GM13977 (cell line): ENCODE data around the gene INTS1.

Experiments used
- DNase-seq: peaks from one replicate; pipeline ENCODE4 v3.0.0; 2012; ENCODE audit warnings: low spot score
- in situ Hi-C: fragments of 300-500 bp; cut with MboI; formaldehyde crosslinking; loops from one replicate; pipeline ENCODE4 v1.12.0; 2022; ENCODE audit warnings: low sequenced_read_pairs, low pct_unique_long_range_greater_than_20kb, mixed read lengths, inconsistent platforms; ENCODE audit not compliant: unreplicated experiment
- TF ChIP-seq, protein P1 (sequence below): IDR thresholded peaks from 2 replicates; pipeline ENCODE4 v1.5.1; 2012; ENCODE audit warnings: mild to moderate bottlenecking, control low read depth; ENCODE audit not compliant: insufficient read depth; ENCODE audit errors: extremely low read depth, missing control alignments

Gene INTS1

DNA sequence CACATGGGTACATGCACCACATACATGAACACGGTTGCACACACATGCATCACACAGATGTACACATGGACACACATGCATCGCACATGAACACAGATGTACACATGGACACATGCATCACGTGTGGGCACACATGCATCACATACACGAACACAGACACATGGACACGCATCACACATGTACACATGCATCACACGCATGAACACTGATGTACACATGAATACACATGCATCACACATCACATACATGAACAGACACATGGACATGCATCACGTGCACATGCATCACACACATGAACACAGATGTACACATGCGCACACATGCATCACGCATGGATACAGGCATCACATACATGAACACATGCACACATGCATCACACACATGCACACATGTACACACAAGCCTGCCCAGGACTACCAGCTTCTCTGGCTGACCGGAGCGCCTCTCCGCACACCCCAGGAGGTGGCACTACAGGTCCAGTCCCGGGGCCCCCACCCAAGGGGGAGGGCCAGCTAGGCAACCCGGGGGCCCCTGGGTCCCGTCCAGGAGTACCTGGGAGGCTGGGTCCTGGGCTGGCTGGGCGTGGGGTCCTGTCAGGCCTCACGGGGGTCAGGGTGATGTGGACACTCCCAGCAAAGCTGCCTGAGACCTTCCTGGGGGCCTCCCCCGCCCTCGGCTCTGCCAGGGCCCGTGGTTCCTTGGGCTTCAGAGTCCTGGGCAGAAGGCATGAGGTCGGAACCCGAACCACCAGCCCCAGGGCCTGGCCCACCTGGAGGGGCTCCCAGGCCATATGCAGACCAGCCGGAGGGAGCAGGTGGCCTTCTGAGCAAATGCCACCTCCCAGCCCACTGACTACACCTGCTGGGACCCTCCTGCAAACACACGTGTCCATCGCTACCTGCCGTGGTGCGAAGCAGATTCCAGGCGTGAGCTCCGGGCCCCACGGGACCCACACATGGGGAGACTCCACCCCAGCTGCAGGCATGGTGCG is 64.5 kb downstream of the INTS1 start:
- TF ChIP-seq, protein P1, sequence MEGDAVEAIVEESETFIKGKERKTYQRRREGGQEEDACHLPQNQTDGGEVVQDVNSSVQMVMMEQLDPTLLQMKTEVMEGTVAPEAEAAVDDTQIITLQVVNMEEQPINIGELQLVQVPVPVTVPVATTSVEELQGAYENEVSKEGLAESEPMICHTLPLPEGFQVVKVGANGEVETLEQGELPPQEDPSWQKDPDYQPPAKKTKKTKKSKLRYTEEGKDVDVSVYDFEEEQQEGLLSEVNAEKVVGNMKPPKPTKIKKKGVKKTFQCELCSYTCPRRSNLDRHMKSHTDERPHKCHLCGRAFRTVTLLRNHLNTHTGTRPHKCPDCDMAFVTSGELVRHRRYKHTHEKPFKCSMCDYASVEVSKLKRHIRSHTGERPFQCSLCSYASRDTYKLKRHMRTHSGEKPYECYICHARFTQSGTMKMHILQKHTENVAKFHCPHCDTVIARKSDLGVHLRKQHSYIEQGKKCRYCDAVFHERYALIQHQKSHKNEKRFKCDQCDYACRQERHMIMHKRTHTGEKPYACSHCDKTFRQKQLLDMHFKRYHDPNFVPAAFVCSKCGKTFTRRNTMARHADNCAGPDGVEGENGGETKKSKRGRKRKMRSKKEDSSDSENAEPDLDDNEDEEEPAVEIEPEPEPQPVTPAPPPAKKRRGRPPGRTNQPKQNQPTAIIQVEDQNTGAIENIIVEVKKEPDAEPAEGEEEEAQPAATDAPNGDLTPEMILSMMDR, result no peak
- in situ Hi-C loops, result no loop called here
- DNase-seq, result no peak

GRCh38 chr7:1438821-1439220 is 65.4 kb downstream of the INTS1 start:
- in situ Hi-C loops, result no loop called here
- no peak for DNase-seq
- TF ChIP-seq, protein P1, result no peak

DNA sequence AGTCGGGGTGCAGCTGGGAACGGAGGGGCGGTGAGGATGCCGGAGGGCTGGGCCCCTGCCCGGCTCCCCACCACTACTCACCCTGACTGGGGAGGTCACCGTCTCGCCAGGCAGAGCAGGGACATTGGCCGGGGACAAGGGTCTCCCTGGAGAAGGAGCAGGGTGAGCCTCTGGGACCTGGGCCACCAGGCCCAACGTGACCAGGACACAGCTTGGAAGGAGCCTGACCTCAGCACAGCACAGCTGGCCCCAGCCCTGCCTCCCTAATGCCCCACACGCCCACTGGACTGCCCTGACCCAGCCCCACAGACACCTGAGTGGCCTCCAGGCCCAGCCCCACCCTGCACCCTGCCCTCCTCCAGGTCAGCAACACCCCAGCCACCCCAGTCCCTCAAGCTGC is 66.0 kb downstream of the INTS1 start:
- TF ChIP-seq, protein P1, result no peak
- no peak for DNase-seq
- in situ Hi-C loops, result no loop called here

DNA sequence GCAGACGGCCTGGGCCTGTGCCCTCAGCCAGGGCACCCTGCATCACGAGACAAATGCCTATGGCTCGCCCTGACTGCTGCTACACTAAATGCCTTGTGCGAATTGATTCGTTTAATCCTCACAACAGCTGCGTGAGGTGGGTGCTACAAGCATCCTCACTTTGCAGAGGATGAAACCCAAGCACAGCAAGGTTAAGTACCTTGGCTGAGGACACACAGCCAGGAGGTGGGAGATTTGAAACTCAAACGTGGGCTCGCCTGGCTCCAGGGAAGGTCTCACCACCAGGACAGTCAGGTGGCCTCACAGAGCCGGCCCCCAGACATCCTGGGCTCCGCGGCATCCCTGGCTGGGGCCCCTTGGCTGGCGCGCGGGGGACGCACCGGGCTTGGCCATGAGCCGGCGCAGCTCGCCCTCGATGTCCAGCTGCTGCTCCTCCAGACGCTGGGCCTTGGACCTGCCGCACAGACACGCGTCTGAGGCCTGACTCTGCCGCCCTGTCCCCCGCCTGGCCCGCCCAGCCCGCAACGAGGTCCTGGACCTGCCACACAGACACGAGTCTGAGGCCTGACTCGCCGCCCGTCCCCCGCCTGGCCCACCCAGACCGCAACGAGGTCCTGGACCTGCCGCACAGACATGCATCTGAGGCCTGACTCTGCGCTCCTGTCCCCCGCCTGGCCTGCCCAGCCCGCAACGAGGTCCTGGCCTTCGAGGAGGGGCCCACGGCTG is 66.9 kb downstream of the INTS1 start:
- in situ Hi-C loops, result no loop called here
- TF ChIP-seq, protein P1, result no peak
- DNase-seq, result no peak

DNA sequence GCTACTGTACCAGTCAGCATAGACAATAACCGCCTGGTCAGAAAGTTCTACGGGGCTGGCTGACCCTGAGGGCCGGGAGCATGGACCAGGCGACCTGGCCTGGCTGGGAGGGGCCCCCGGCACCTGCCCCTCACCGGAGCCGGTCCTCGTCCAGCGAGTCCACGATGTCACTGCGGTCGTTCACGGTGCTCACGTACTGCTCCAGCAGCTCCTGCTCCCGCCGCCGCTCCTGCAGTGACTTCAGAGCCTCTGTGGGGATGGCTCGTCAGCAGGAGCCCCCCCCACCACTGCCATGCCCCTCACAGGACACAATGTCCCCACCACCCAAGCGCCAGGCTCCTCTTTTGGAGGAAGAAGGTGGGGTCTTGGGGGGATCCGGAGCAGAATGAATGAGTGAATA is 67.6 kb downstream of the INTS1 start:
- TF ChIP-seq, protein P1, result no peak
- DNase-seq, result no peak
- in situ Hi-C loops, result no loop called here

- TF ChIP-seq, protein P1, result no peak
- DNase-seq, result no peak
- in situ Hi-C loops, result no loop called here
Observed at GRCh38 chr7:1434891-1435670, 69.1 kb downstream of the INTS1 start.
